ENCODE measurements around the gene ACAT1. TPM values are rescaled to one million over a fixed set of nuclear protein-coding genes. Genes with fewer than 3 reads are reported as not detected.

The ACAT1 gene
- total RNA-seq, 2 donors from 2014 or later = 51.5 to 130 TPM

DNA sequence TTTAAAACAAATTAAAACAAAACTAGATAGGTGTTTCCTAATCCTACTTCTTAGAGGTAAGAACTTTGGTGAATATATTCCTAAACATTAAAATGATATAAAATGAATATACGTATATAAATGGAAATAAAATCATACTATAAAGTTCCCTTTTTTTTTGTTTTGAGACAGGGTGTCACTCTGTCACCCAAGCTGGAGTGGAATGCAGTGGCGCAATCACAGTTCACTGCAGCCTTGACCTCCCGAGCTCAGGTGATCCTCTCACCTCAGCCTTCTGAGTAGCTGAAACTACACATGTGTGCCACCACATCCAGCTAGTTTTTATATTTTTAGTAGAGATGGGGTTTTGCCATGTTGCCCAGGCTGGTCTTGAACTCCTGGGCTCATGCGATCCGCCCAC is 56.2 kb downstream of the ACAT1 start:
- Histone ChIP-seq H3K4me1 (no peaks in the 10 kb centered on the region), H3K27me3 (no peaks in the 10 kb centered on the region), H3K9me3 (no peaks in the 10 kb centered on the region), H3K9ac (ENCODE audit: low read depth in 2 of 2, low read length in 2 of 2) (no peak overlapping the region), H3K4me3 (no peak overlapping the region), H3K27ac (no peak overlapping the region), H3K36me3 (no peaks in the 10 kb centered on the region)
- no peak for DNase-seq
- TF ChIP-seq, protein P1, sequence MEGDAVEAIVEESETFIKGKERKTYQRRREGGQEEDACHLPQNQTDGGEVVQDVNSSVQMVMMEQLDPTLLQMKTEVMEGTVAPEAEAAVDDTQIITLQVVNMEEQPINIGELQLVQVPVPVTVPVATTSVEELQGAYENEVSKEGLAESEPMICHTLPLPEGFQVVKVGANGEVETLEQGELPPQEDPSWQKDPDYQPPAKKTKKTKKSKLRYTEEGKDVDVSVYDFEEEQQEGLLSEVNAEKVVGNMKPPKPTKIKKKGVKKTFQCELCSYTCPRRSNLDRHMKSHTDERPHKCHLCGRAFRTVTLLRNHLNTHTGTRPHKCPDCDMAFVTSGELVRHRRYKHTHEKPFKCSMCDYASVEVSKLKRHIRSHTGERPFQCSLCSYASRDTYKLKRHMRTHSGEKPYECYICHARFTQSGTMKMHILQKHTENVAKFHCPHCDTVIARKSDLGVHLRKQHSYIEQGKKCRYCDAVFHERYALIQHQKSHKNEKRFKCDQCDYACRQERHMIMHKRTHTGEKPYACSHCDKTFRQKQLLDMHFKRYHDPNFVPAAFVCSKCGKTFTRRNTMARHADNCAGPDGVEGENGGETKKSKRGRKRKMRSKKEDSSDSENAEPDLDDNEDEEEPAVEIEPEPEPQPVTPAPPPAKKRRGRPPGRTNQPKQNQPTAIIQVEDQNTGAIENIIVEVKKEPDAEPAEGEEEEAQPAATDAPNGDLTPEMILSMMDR (IDR thresholded peaks at IDR 0.05) = no peak
- intact Hi-C loops (cut with DNase I) = no loop called here

DNA sequence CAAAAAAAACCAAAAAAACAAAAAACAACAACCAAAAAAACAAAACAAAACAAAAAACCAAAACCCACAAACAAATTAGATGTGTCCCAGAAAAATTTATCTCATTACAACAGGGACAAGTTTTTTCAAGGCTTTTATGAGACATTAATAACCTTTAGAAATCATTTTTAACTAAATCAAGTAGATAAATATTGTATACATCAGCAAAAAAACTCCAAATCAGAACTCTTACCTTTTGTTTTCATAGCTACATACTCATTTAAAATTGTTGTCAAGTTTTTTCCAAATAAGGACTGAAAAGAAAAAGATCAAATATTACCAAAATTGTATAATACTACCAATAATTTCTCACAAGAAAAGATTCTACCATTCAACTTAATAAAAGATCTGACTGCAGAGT is 72.4 kb downstream of the ACAT1 start:
- H3K4me3 ChIP-seq = no peak overlapping the region
- H3K27me3 ChIP-seq = no peaks in the 10 kb centered on the region
- H3K36me3 ChIP-seq = no peaks in the 10 kb centered on the region
- no peaks in the 10 kb centered on the region for H3K9me3 ChIP-seq
- no peaks in the 10 kb centered on the region for H3K4me1 ChIP-seq
- intact Hi-C loops (cut with DNase I) = no loop called here
- TF ChIP-seq, protein P1 (IDR thresholded peaks at IDR 0.05) = no peak
- H3K9ac ChIP-seq (ENCODE audit: low read depth in 2 of 2, low read length in 2 of 2) = no peak overlapping the region
- DNase-seq = no peak
- H3K27ac ChIP-seq = no peak overlapping the region

DNA sequence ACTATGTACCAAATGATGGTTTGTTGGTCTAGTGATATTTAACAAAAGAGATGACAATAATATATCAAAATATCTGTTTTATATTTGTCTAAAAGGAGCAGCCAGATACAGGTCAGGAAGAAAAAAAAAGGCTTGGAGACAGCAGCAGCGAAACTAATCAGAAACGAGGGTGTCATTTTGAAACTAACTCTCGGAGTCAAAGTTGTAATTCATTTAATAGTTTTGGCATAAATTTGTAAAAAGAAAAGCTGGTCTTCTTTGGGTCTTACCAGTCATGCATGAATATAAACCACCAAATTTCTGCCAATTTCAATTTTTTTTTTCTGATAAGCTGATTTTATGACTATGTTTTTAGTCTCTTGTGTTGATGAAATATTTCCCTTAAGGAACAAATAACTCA is 75.5 kb downstream of the ACAT1 start:
- no peak for DNase-seq
- no peak overlapping the region for H3K9ac ChIP-seq (ENCODE audit: low read depth in 2 of 2, low read length in 2 of 2)
- no peaks in the 10 kb centered on the region for H3K9me3 ChIP-seq
- no peaks in the 10 kb centered on the region for H3K36me3 ChIP-seq
- H3K27me3 ChIP-seq = no peaks in the 10 kb centered on the region
- TF ChIP-seq, protein P1 (IDR thresholded peaks at IDR 0.05) = no peak
- no peak overlapping the region for H3K4me3 ChIP-seq
- H3K4me1 ChIP-seq = no peaks in the 10 kb centered on the region
- intact Hi-C loops (cut with DNase I) = no loop called here
- no peak overlapping the region for H3K27ac ChIP-seq

Other genes with a start within 250 kb of the ACAT1 start
- 1 to 10 TPM in 1 of 2 donors, under 1 TPM in 1; 0.77 to 1.2 TPM for gene RAB39A, start 193.1 kb upstream of the ACAT1 start, total RNA-seq
- gene CUL5, start 112.7 kb upstream of the ACAT1 start, total RNA-seq = 10 to 100 TPM; 26.1 to 28.0 TPM
- 10 to 100 TPM; 10.8 to 14.0 TPM for gene NPAT, start 101.1 kb downstream of the ACAT1 start, total RNA-seq
- gene ATM, start 101.5 kb downstream of the ACAT1 start, total RNA-seq = 10 to 100 TPM; 28.3 to 30.1 TPM

Data from colonic mucosa (tissue), 4 donors.